HG03342 (cell line): ENCODE measurements around the gene PPME1.
"Not testable (repeated sequence)": the region's sequence is repeated elsewhere in the genome, so short reads cannot be mapped to it uniquely, and the experiment has no call there.

Experiments used
- ATAC-seq: cut with Tn5 transposase; IDR thresholded peaks from one replicate; pipeline ENCODE4 v1.9.1; 2021; ENCODE audit warnings: mild to moderate bottlenecking, moderate library complexity; ENCODE audit not compliant: unreplicated experiment

PPME1 gene

GRCh38 chr11:74170694-74171629 lies at the start of gene PPME1, which contains the start of gene C2CD3:
PPME1 (plus strand) TSS chr11:74171289; CDS start chr11:74171422, 133 bp downstream.
C2CD3 (minus strand) TSS chr11:74171002; CDS start chr11:74170792, 210 bp downstream.
- ATAC-seq: peak; percentile 94

GRCh38 chr11:74121804-74122203 lies 49.3 kb upstream of the PPME1 start:
- no peak for ATAC-seq

- ATAC-seq: no peak
Observed at GRCh38 chr11:74123008-74123448, 48.1 kb upstream of the PPME1 start.

GRCh38 chr11:74129121-74129520 lies 42.0 kb upstream of the PPME1 start:
- ATAC-seq: not testable (repeated sequence)

- ATAC-seq: no peak
Observed at GRCh38 chr11:74132833-74133232, 38.3 kb upstream of the PPME1 start.

- ATAC-seq: no peak
Observed at GRCh38 chr11:74133436-74133835, 37.7 kb upstream of the PPME1 start.

- ATAC-seq: no peak
Observed at GRCh38 chr11:74134661-74135060, 36.4 kb upstream of the PPME1 start.

- ATAC-seq: no peak
Observed at GRCh38 chr11:74135127-74135840, 35.8 kb upstream of the PPME1 start.

GRCh38 chr11:74138021-74138420 lies 33.1 kb upstream of the PPME1 start:
- no peak for ATAC-seq

- no peak for ATAC-seq
Observed at GRCh38 chr11:74138572-74138971, 32.5 kb upstream of the PPME1 start.

- no peak for ATAC-seq
Observed at GRCh38 chr11:74139151-74139918, 31.8 kb upstream of the PPME1 start.

- not testable (repeated sequence) for ATAC-seq
Observed at GRCh38 chr11:74139919-74140431, 31.1 kb upstream of the PPME1 start.

GRCh38 chr11:74141241-74141695 lies 29.8 kb upstream of the PPME1 start:
- ATAC-seq: no peak

- ATAC-seq: no peak
Observed at GRCh38 chr11:74141908-74142307, 29.2 kb upstream of the PPME1 start.

GRCh38 chr11:74142624-74143023 lies 28.5 kb upstream of the PPME1 start:
- no peak for ATAC-seq

- no peak for ATAC-seq
Observed at GRCh38 chr11:74144592-74144991, 26.5 kb upstream of the PPME1 start.

GRCh38 chr11:74147199-74147929 lies 23.7 kb upstream of the PPME1 start:
- ATAC-seq: no peak

GRCh38 chr11:74153224-74153623 lies 17.9 kb upstream of the PPME1 start:
- ATAC-seq: no peak

GRCh38 chr11:74154620-74155281 lies 16.3 kb upstream of the PPME1 start:
- ATAC-seq: no peak
